ENCODE data around the gene SMIM33.
"Not testable (repeated sequence)": the region's sequence is repeated elsewhere in the genome, so short reads cannot be mapped to it uniquely, and the experiment has no call there.

Gene SMIM33

DNA sequence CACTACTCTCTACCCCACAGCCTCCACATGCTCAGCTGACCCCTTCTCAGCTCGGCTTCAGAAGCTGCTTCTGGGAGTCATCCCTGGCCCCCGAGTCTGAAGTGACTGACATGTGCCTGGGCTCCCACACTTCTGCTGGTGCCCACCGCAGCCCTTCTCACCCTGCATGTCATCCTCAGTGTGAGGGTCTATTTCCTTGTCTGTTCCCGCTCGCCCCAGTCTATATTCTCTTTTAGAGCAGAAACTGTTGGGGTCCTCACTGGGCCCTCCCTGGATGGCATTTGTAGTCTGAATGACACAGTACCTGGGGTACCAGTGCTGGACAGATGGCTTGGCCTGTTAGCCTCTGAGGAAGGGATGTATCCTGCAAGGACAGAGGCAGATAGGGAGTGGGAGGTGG, 13.6 kb upstream of the SMIM33 start:
- DNase-seq (ENCODE audit: low read depth, low spot score) = no peak

- DNase-seq (ENCODE audit: low read depth, low spot score) = no peak
Measured at GRCh38 chr5:139457653-139458306, 13.0 kb upstream of the SMIM33 start.

- DNase-seq (ENCODE audit: low read depth, low spot score) = no peak
Measured at GRCh38 chr5:139458580-139459407, 12.0 kb upstream of the SMIM33 start.

- no peak for DNase-seq (ENCODE audit: low read depth, low spot score)
Measured at GRCh38 chr5:139459451-139459934, 11.3 kb upstream of the SMIM33 start.

GRCh38 chr5:139460455-139460854, 10.3 kb upstream of the SMIM33 start:
- DNase-seq (ENCODE audit: low read depth, low spot score) = no peak

DNA sequence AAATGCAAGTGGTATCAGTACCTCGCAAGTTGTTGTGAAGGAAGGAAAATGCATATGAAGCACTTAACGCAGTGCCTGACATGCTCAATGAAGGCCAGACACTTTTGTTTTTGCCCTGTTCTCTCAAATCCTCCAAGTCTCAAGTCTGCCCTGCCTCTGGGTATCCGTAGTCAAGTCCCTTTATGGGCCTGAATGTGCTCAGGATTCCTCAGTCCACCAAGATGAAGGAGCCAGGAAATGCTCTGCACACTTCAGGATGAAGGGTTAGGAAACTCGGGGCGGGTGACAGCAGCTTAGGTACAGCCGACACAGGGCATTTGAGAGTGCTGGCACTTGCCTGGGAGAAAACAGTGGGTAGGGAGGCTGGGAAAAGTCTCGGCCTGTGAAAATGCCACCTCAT, 9.6 kb upstream of the SMIM33 start:
- no peak for DNase-seq (ENCODE audit: low read depth, low spot score)

- no peak for DNase-seq (ENCODE audit: low read depth, low spot score)
Measured at GRCh38 chr5:139461698-139462097, 9.1 kb upstream of the SMIM33 start.

DNA sequence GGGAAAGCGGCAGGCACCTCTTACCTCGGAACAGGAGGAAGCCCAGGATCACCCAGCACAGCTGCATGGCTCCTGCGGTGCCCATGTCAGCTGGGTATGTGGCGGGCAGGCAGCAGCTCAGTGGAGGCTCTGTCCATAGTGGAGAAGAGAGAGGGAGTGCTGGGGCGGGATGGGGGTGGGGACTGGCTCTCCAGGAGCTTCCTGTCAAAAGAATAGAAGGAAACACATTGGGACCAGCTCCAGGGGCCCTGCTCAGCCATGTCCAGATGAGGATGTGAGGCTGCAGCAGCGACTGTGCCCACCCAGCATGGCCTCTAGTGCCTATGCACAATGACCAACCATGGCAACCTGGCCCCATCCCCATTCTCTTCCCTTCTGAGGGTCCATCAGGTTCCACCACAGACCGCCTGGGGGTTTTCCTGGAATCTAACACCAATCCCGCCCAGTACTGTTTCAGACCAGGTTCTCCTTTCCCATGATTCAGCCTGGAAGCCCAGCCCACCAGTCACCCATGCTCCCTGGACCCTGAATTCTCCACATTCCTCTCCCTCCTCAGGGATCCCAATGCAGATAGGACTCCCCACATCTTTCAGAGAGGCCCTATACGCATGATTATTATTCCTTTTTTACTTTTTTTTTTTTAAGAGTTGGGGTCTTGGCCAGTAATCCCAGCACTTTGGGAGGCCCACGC, 8.1 kb upstream of the SMIM33 start, which contains the start of gene ECSCR:
Gene ECSCR, minus strand, starts transcription at position 158 of the 691 bp plus-strand sequence. Its CDS starts 73 bp downstream, at position 85.
- no peak for DNase-seq (ENCODE audit: low read depth, low spot score)

GRCh38 chr5:139468421-139468931, 2.3 kb upstream of the SMIM33 start:
- no peak for DNase-seq (ENCODE audit: low read depth, low spot score)

DNA sequence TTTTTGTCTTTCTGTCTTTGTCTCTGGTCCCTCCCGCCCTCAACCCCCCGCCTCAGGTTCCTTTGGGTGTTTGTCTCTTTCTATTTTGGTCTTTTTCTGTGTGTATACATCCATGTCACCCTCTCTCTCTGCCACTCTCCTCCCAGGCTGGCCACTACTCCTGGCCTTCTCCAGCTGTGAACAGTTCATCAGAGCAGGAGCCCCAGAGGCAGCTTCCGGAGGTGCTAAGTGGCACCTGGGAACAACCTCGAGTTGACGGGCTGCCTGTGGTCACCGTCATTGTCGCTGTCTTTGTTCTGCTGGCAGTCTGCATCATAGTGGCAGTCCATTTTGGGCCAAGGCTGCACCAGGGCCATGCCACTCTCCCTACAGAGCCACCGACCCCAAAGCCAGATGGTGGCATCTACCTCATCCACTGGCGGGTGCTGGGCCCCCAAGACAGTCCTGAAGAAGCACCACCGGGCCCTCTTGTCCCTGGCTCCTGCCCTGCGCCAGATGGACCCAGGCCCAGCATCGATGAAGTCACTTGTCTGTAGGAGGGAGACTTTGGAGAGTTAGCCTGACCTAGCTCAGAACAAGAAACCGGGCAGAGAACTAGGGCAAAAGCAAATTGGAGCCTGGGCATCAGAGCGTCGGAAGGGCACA, 1.7 kb downstream of the SMIM33 start:
- DNase-seq (ENCODE audit: low read depth, low spot score) = no peak

GRCh38 chr5:139473105-139473504, 2.3 kb downstream of the SMIM33 start:
- no peak for DNase-seq (ENCODE audit: low read depth, low spot score)

- no peak for DNase-seq (ENCODE audit: low read depth, low spot score)
Measured at GRCh38 chr5:139473565-139473964, 2.8 kb downstream of the SMIM33 start.

- no peak for DNase-seq (ENCODE audit: low read depth, low spot score)
Measured at GRCh38 chr5:139474890-139475791, 4.3 kb downstream of the SMIM33 start.

DNA sequence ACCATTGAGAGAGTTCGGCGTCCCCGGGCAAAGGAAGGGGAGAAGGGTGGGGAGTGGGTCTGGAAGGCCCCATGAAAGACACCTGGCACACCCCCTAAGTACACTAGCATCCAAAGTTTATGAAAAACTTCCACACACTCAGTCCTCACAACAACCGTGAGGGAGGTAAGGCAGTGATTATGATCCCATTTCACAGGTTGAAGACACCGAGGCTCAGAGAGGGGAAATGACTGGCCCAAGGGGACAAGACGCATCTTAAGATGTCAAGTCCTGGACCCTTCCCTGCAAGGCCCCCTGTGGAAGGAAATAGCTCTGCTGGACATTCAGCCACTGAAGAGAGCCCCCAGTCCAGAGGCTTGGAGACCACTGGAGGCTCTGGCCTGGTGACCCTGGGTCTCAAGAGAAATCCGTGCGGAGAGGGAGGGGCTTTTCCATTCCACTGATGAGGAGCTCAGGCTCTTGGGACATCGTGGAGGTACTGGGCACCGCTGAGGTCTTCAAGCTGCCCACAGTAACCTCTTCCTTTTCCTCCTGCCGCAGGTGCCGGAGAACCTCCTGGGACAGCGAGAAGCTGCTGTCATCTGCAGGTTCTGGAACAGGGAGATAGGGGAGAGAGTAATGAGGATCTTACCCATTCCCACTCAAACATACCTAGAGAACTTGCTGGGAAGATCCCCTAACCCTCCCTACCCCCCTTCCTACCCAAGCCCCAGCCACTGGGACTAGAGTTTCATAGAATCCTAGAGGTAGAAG, 5.2 kb downstream of the SMIM33 start:
- DNase-seq (ENCODE audit: low read depth, low spot score) = no peak

GRCh38 chr5:139478657-139479423, 8.0 kb downstream of the SMIM33 start:
- DNase-seq (ENCODE audit: low read depth, low spot score) = not testable (repeated sequence)

GRCh38 chr5:139479729-139480128, 8.9 kb downstream of the SMIM33 start:
- DNase-seq (ENCODE audit: low read depth, low spot score) = not testable (repeated sequence)

- no peak for DNase-seq (ENCODE audit: low read depth, low spot score)
Measured at GRCh38 chr5:139481122-139481533, 10.3 kb downstream of the SMIM33 start.

- DNase-seq (ENCODE audit: low read depth, low spot score) = no peak
Measured at GRCh38 chr5:139481580-139482049, 10.8 kb downstream of the SMIM33 start.
